Endothelial cell of umbilical vein (primary cell): ENCODE measurements around the gene TBC1D9B. TPM values are rescaled to one million over a fixed set of nuclear protein-coding genes. Genes with fewer than 3 reads are reported as not detected.

Experiments
- BruUV-seq: library from RNA; stranded (reverse); fragments of 400-500 nt; replicated peaks from 2 replicates; lab custom pipeline; 2021; lab: Mats Ljungman, UMichigan
- CTCF ChIA-PET: fragments of 300-600, 350-600 bp; sonication (Branson Sonifier 250); formaldehyde crosslinking; loops from one replicate; lab custom pipeline; 2021; ENCODE audit warnings: antibody characterized with exemption, inconsistent platforms; lab: Charles Lee
- POLR2A ChIA-PET: fragments of 300-600, 350-600 bp; sonication (Branson Sonifier 250); formaldehyde crosslinking; loops from one replicate; lab custom pipeline; 2021; ENCODE audit warnings: antibody characterized with exemption, inconsistent platforms; lab: Charles Lee
- DNase-seq: peaks from one replicate; pipeline ENCODE4 v3.0.0-alpha.2; 2011; ENCODE audit warnings: low read depth, low spot score
- FAIRE-seq: peaks from 2 replicates; lab custom pipeline; 2011; peaks lifted over from hg19 to GRCh38; lab: Jason Lieb, UNC
- H2AFZ ChIP-seq: 2 replicates; pipeline ENCODE4 v1.6.0; 2012; ENCODE audit warnings: low read depth, low read length, control low read depth, inconsistent platforms
- H3K27ac ChIP-seq: 2 replicates; pipeline ENCODE4 v1.5.1; 2011; ENCODE audit warnings: low read depth, mild to moderate bottlenecking, control low read depth, low read length, moderate library complexity; ENCODE audit not compliant: insufficient read depth
- H3K27me3 ChIP-seq, 2 experiments: 2 replicates each; pipeline versions ENCODE4 v1.6.0 to v1.6.1; 2011; ENCODE audit warnings: low read length in 2 of 2, mixed read lengths in 1 of 2; ENCODE audit not compliant: control insufficient read depth in 2 of 2, insufficient read depth in 2 of 2
- H3K36me3 ChIP-seq, 2 experiments: 2 replicates in 1 of 2; 3 replicates in 1 of 2; pipeline ENCODE4 v1.5.1; 2011; ENCODE audit warnings: low read length in 2 of 2, mild to moderate bottlenecking in 1 of 2, moderate library complexity in 1 of 2; ENCODE audit not compliant: control insufficient read depth in 2 of 2, insufficient read depth in 2 of 2; ENCODE audit errors: extremely low read depth in 1 of 2
- H3K4me1 ChIP-seq: 3 replicates; pipeline ENCODE4 v1.5.1; 2011; ENCODE audit warnings: mild to moderate bottlenecking, low read length; ENCODE audit not compliant: control insufficient read depth, insufficient read depth; ENCODE audit errors: extremely low read depth
- H3K4me2 ChIP-seq: 2 replicates; pipeline ENCODE4 v1.6.1; 2011; ENCODE audit warnings: low read length, control low read depth, mixed read lengths; ENCODE audit not compliant: insufficient read depth
- H3K4me3 ChIP-seq, 3 experiments: fragments of 200-600 bp in 1 of 3; sonication (generic), shearing (Covaris generic) in 1 of 3; replicated peaks in 1 of 3; 2 replicates each; pipeline ENCODE4 v1.5.1; 2011 to 2016; ENCODE audit warnings: control low read depth in 3 of 3, low read length in 3 of 3, mild to moderate bottlenecking in 2 of 3, inconsistent platforms in 1 of 3, low read depth in 1 of 3, moderate library complexity in 1 of 3; ENCODE audit not compliant: insufficient read depth in 1 of 3
- H3K79me2 ChIP-seq: 2 replicates; pipeline ENCODE4 v1.6.0; 2012; ENCODE audit warnings: low read length, inconsistent platforms; ENCODE audit not compliant: control insufficient read depth, insufficient read depth
- H3K9ac ChIP-seq: replicated peaks from 2 replicates; pipeline ENCODE3; 2011; ENCODE audit warnings: low read length, control low read depth; ENCODE audit not compliant: insufficient read depth; ENCODE audit errors: extremely low read depth
- H3K9me1 ChIP-seq: replicated peaks from 3 replicates; pipeline ENCODE4 v1.6.0; 2011; ENCODE audit warnings: mild to moderate bottlenecking, low read length; ENCODE audit not compliant: control insufficient read depth, insufficient read depth; ENCODE audit errors: extremely low read depth
- H3K9me3 ChIP-seq: replicated peaks from 2 replicates; pipeline ENCODE4 v1.5.1; 2012; ENCODE audit warnings: low read length, inconsistent platforms; ENCODE audit not compliant: control insufficient read depth, insufficient read depth
- H4K20me1 ChIP-seq: replicated peaks from 2 replicates; pipeline ENCODE3; 2011; ENCODE audit warnings: mild to moderate bottlenecking, low read length; ENCODE audit not compliant: control insufficient read depth, insufficient read depth; ENCODE audit errors: extremely low read depth
- CTCF ChIP-seq, 2 donors: IDR thresholded peaks; 1 replicate in 1 of 2; 2 replicates in 1 of 2; pipeline ENCODE4 v1.5.1; 2011; ENCODE audit warnings: low read length in 2 of 2, mild to moderate bottlenecking in 2 of 2, moderate library complexity in 2 of 2, control low read depth in 1 of 2, inconsistent platforms in 1 of 2, low read depth in 1 of 2; ENCODE audit not compliant: insufficient read depth in 1 of 2; ENCODE audit errors: extremely low read depth in 1 of 2
- FOS ChIP-seq: IDR thresholded peaks from 2 replicates; pipeline ENCODE4 v1.6.1; 2011; ENCODE audit warnings: mild to moderate bottlenecking, low read length, moderate library complexity, borderline replicate concordance; ENCODE audit not compliant: insufficient read depth
- JUN ChIP-seq: IDR thresholded peaks from 2 replicates; pipeline ENCODE4 v1.6.1; 2011; ENCODE audit warnings: borderline replicate concordance, low read depth; ENCODE audit not compliant: insufficient read length, insufficient read depth
- MYC ChIP-seq: IDR thresholded peaks from one replicate; pipeline ENCODE4 v1.6.1; 2011; ENCODE audit warnings: mild to moderate bottlenecking, low read depth, low read length
- POLR2A ChIP-seq: IDR thresholded peaks from 2 replicates; pipeline ENCODE4 v1.6.1; 2012; ENCODE audit warnings: low read depth, mild to moderate bottlenecking, control low read depth, low read length
- dilution Hi-C: fragments of 300-500 bp; cut with MboI; formaldehyde crosslinking; loops from one replicate; pipeline ENCODE4 v1.15.0; 2019; ENCODE audit warnings: low sequenced_read_pairs; ENCODE audit not compliant: extremely low pct_ligation_motif_present
- intact Hi-C: fragments of 100-400 bp; cut with micrococcal nuclease; formaldehyde crosslinking; loops from one replicate; pipeline ENCODE4 v1.10.0; 2022
- polyA plus RNA-seq, 4 experiments: library from polyadenylated mRNA; depleted of rRNA in 3 of 4; stranded (reverse) in 3 of 4; unstranded in 1 of 4; fragments of >200 nt; gene quantifications; 2 replicates each; pipeline versions ENCODE4 v1.2.1 to v1.2.3, GENCODE V29; 2011 to 2012; ENCODE audit warnings: missing spikeins in 1 of 4
- total RNA-seq: library from RNA; stranded (reverse); gene quantifications from 2 replicates; pipeline ENCODE4 v1.2.3, GENCODE V29; 2021

Gene TBC1D9B
- total and polyA plus RNA-seq, 2 donors (not counting 3 experiments of a cell fraction or from before 2014, with no cell fraction given), result 82.8 to 150 TPM

DNA sequence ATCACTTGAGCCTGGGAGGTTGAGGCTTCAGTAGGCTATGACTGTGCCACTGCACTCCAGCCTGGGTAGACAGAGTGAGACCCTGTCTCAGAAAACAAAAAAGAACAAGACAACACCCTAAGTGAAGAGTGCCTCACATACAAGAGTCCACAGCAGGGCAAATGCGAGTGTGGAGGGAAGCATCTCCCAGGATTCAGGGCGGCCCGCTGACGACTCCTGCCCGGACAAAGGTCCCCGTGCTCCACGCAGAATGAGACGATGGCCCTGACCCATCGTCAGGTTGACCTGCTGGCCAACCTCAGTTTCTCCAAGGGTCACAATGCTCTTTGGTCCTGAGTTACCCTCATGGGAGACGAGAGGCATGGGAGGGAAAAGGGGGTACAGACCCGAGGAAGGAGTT lies 67.4 kb downstream of the TBC1D9B start:
- DNase-seq (no peak), FAIRE-seq (no peak)
- ChIA-PET CTCF (interaction anchor here (0.8 kb wide), 1 partner anchor 78 kb away, joined by 3 read pairs; no protein-coding TSS in a partner anchor), POLR2A (interaction anchor here (0.6 kb wide), 1 partner anchor 50 kb away, joined by 11 read pairs; no protein-coding TSS in a partner anchor)
- Histone ChIP-seq H3K27me3 (no peaks in the 10 kb centered on the region), H3K27ac (no peak overlapping the region), H3K36me3 (peaks cover 4 to 25% of the 10 kb centered on the region in 2 experiments), H3K9ac (no peak overlapping the region), H3K9me1 (no peaks in the 10 kb centered on the region), H3K79me2 (no peaks in the 10 kb centered on the region), H3K9me3 (no peaks in the 10 kb centered on the region), H2AFZ (no peak overlapping the region), H3K4me3 (no peak overlapping the region), H4K20me1 (no peaks in the 10 kb centered on the region), H3K4me1 (no peaks in the 10 kb centered on the region), H3K4me2 (no peak overlapping the region)
- no peak for TF ChIP-seq POLR2A
- no peak for TF ChIP-seq FOS
- no peak for TF ChIP-seq MYC
- no peak for TF ChIP-seq JUN
- TF ChIP-seq CTCF (IDR thresholded peaks at IDR 0.05; ENCODE audit: extremely low read depth in 1 of 2, insufficient read depth in 1 of 2, low read depth in 1 of 2, low read length in 2 of 2), result no peak
- no TSS peak for BruUV-seq
- intact Hi-C loops (no loop called here), dilution Hi-C loops (no loop called here)
